RWPE2 (cell line): ENCODE measurements around the gene ZFYVE28.

ENCODE experiments used
- ATAC-seq: fragments of 200-7000 bp; cut with Tn5 transposase; 3 replicates; pipeline ENCODE4 v1.9.1; 2021; ENCODE audit warnings: low read depth
- DNase-seq: peaks from one replicate; pipeline ENCODE4 v3.0.0-alpha.2; 2020; ENCODE audit warnings: low spot score
- H3K27ac ChIP-seq: fragments of 450-650 bp; 2 replicates; pipeline ENCODE4 v1.5.1; 2017; ENCODE audit warnings: mild to moderate bottlenecking; ENCODE audit not compliant: poor library complexity, severe bottlenecking
- H3K27me3 ChIP-seq: fragments of 250-450 bp; sonication (Bioruptor Pico); 2 replicates; pipeline ENCODE4 v1.5.1; 2021; ENCODE audit warnings: mild to moderate bottlenecking, moderate library complexity; ENCODE audit not compliant: insufficient read depth, poor library complexity, severe bottlenecking
- H3K36me3 ChIP-seq: fragments of 250-450 bp; sonication (Bioruptor Pico); 2 replicates; pipeline ENCODE4 v1.5.1; 2020; ENCODE audit warnings: low read depth, mild to moderate bottlenecking, moderate library complexity
- H3K4me1 ChIP-seq: fragments of 250-450 bp; sonication (Bioruptor Pico); 2 replicates; pipeline ENCODE4 v1.5.1; 2021; ENCODE audit warnings: mild to moderate bottlenecking, moderate library complexity; ENCODE audit not compliant: insufficient read depth, poor library complexity, severe bottlenecking
- H3K4me3 ChIP-seq: fragments of 250-450 bp; sonication (Bioruptor Pico); 2 replicates; pipeline ENCODE4 v1.5.1; 2021; ENCODE audit warnings: mild to moderate bottlenecking, moderate library complexity; ENCODE audit not compliant: severe bottlenecking
- H3K9me3 ChIP-seq: fragments of 250-450 bp; sonication (Bioruptor Pico); 2 replicates; pipeline ENCODE4 v1.5.1; 2021; ENCODE audit warnings: mild to moderate bottlenecking, moderate library complexity; ENCODE audit not compliant: severe bottlenecking
- CTCF ChIP-seq: fragments of 450-650 bp; IDR thresholded peaks from one replicate; pipeline ENCODE4 v1.5.1; 2017; ENCODE audit warnings: mild to moderate bottlenecking, moderate library complexity; ENCODE audit not compliant: poor library complexity, severe bottlenecking

ZFYVE28 gene

GRCh38 chr4:2303121-2303685, 115.2 kb downstream of the ZFYVE28 start:
- DNase-seq (no peak), ATAC-seq (no peak)
- H3K27me3 ChIP-seq, result no peaks in the 10 kb centered on the region
- no peak overlapping the region for H3K4me3 ChIP-seq
- no peaks in the 10 kb centered on the region for H3K4me1 ChIP-seq
- H3K27ac ChIP-seq, result no peak overlapping the region
- no peaks in the 10 kb centered on the region for H3K36me3 ChIP-seq
- no peaks in the 10 kb centered on the region for H3K9me3 ChIP-seq
- no peak for TF ChIP-seq CTCF

GRCh38 chr4:2302387-2303119, 115.9 kb downstream of the ZFYVE28 start:
- no peaks in the 10 kb centered on the region for H3K9me3 ChIP-seq
- DNase-seq, result no peak
- H3K4me3 ChIP-seq, result no peak overlapping the region
- no peak for TF ChIP-seq CTCF
- H3K36me3 ChIP-seq, result no peaks in the 10 kb centered on the region
- no peaks in the 10 kb centered on the region for H3K27me3 ChIP-seq
- no peak for ATAC-seq
- no peaks in the 10 kb centered on the region for H3K4me1 ChIP-seq
- H3K27ac ChIP-seq, result no peak overlapping the region

GRCh38 chr4:2301806-2302205, 116.6 kb downstream of the ZFYVE28 start:
- H3K27me3 ChIP-seq, result no peaks in the 10 kb centered on the region
- H3K4me1 ChIP-seq, result no peaks in the 10 kb centered on the region
- H3K4me3 ChIP-seq, result no peak overlapping the region
- no peak for TF ChIP-seq CTCF
- no peak overlapping the region for H3K27ac ChIP-seq
- H3K36me3 ChIP-seq, result no peaks in the 10 kb centered on the region
- H3K9me3 ChIP-seq, result no peaks in the 10 kb centered on the region
- DNase-seq (no peak), ATAC-seq (no peak)

GRCh38 chr4:2301225-2301642, 117.2 kb downstream of the ZFYVE28 start:
- Histone ChIP-seq H3K4me3 (no peak overlapping the region), H3K9me3 (no peaks in the 10 kb centered on the region), H3K27me3 (no peaks in the 10 kb centered on the region), H3K27ac (no peak overlapping the region), H3K36me3 (no peaks in the 10 kb centered on the region), H3K4me1 (no peaks in the 10 kb centered on the region)
- no peak for TF ChIP-seq CTCF
- ATAC-seq (no peak), DNase-seq (no peak)

GRCh38 chr4:2300431-2301224, 117.8 kb downstream of the ZFYVE28 start:
- H3K27me3 ChIP-seq, result no peaks in the 10 kb centered on the region
- H3K4me1 ChIP-seq, result no peaks in the 10 kb centered on the region
- H3K27ac ChIP-seq, result no peak overlapping the region
- ATAC-seq (no peak), DNase-seq (no peak)
- TF ChIP-seq CTCF, result no peak
- no peaks in the 10 kb centered on the region for H3K36me3 ChIP-seq
- no peak overlapping the region for H3K4me3 ChIP-seq
- no peaks in the 10 kb centered on the region for H3K9me3 ChIP-seq
